ENCODE measurements around the gene SAT2. TPM values are rescaled to one million over a fixed set of nuclear protein-coding genes. Genes with fewer than 3 reads are reported as not detected.
A peak's percentile ranks its signal among the peaks of the same experiment; 100 is the strongest.

SAT2 gene
- total and polyA plus RNA-seq, 2 of the 13 experiments (the other 11 are each of a cell fraction or from before 2014, with no cell fraction given): 37.6 to 93.7 TPM

DNA sequence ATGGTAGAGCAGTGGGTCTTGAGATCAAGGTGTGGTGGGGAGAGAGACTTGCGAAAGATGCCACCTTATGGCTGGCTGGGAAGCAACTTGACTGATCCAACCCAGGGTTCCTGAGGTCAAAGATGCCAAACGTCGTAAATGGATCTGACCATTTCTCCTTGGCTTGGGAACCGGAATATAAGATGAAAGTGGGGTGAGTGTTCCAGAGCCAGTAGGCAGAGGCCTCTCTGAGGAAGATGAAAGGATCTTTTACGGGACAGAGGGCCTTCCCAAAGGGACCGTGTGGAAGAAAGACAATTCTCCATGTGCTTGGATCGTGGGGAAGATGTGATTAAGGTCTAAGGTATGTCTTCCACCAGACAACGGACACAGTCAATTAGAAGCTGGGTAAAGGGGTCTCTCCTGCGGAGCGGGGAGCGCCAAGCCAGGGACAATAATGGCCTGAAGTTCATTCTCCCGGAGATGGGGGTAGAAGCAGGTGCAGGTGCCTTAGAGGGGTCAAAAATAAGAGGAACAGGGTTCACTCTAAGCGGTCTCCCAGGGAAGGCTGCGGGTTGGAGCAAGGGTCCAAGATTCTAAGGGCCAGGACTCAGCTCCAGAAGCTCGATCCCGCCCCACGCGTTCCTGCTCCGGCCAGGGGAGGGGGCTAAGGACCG, 13.7 kb downstream of the SAT2 start:
- no peak for ATAC-seq
- Histone ChIP-seq H3K9ac (ENCODE audit: insufficient read depth, low read depth, low read length) (peak overlapping the region; percentile 88), H3K4me1 (ENCODE audit: insufficient read depth, low read length) (peaks cover 48% of the 10 kb centered on the region), H3K9me3 (ENCODE audit: low read length) (no peaks in the 10 kb centered on the region), H3K4me2 (ENCODE audit: low read depth, low read length) (peak overlapping the region; percentile 90), H3K79me2 (ENCODE audit: insufficient read depth, low read length) (peaks cover 36% of the 10 kb centered on the region), H3K36me3 (replicated peaks in 1 of 2; ENCODE audit: control insufficient read depth in 1 of 2, insufficient read depth in 2 of 2, low read length in 2 of 2) (peaks cover 1 to 15% of the 10 kb centered on the region in 2 experiments; a peak in 2 of 5 replicates), H3K4me3 (replicated peaks in 1 of 3; ENCODE audit: insufficient read depth in 1 of 3, low read depth in 2 of 3, low read length in 3 of 3) (peak overlapping the region; percentile 64 to 92 (median 89)), H3K27me3 (ENCODE audit: control insufficient read depth in 1 of 2, insufficient read depth in 2 of 2, low read length in 2 of 2) (no peaks in the 10 kb centered on the region), H3K27ac (ENCODE audit: extremely low read length, insufficient read depth, low read length) (peak overlapping the region; percentile 71), H4K20me1 (ENCODE audit: insufficient read depth, low read length) (no peaks in the 10 kb centered on the region), H2AFZ (ENCODE audit: low read length) (no peak overlapping the region)
- intact Hi-C loops (cut with micrococcal nuclease; ENCODE audit: unreplicated experiment) (loop anchor here (1.0 kb wide), 1 partner anchor 31 kb away; the partner anchor contains the start of gene MPDU1), in situ Hi-C loops (cut with HindIII; ENCODE audit: extremely low pct_ligation_motif_present, low pct_unique_long_range_greater_than_20kb) (no loop called here)
- TSS peak; percentile 52 for BruUV-seq (replicated peaks)
- FAIRE-seq: no peak
- 7% methylated on average over 12 of the region's 20 CpGs for WGBS (ENCODE audit: low lambda C conversion rate)
- DNase-seq (ENCODE audit: low spot score): no peak
- CTCF ChIA-PET (ENCODE audit: low intra/inter-chr PET ratio, low total read pairs): no interaction called here
- POLR2A ChIA-PET: interaction anchor here (0.8 to 3.5 kb wide), 9 partner anchors 10 to 73 kb away, joined by 3 to 63 read pairs (median 16); partner anchors contain the start of genes CD68, MPDU1, SAT2 and SHBG
- TF ChIP-seq ARNTL (CRISPR knock-in tag; IDR thresholded peaks at IDR 0.05) (no peak), ELF4 (CRISPR knock-in tag; IDR thresholded peaks at IDR 0.05; ENCODE audit: borderline replicate concordance) (no peak), HDAC1 (CRISPR knock-in tag; IDR thresholded peaks at IDR 0.05) (no peak), ZNF605 (CRISPR knock-in tag; IDR thresholded peaks at IDR 0.05) (0 out of 2 replicates have a peak, but pooled peaks have one; percentile 15), HNRNPLL (IDR thresholded peaks at IDR 0.05; ENCODE audit: low read depth, low read length, poor library complexity, severe bottlenecking) (no peak), PHF20 (CRISPR knock-in tag; IDR thresholded peaks at IDR 0.05) (peak; percentile 55; the same call in 1 of the 2 replicates), ZNF780A (CRISPR knock-in tag; IDR thresholded peaks at IDR 0.05) (no peak), ZNF766 (CRISPR knock-in tag; IDR thresholded peaks at IDR 0.05; ENCODE audit: borderline replicate concordance) (no peak), ZNF614 (CRISPR knock-in tag; IDR thresholded peaks at IDR 0.05; ENCODE audit: borderline replicate concordance) (no peak; the same call in 1 of the 2 replicates), SP1 (IDR thresholded peaks at IDR 0.05) (no peak), SP1 (CRISPR knock-in tag; IDR thresholded peaks at IDR 0.05) (no peak), CEBPG (CRISPR knock-in tag; IDR thresholded peaks at IDR 0.05) (0 out of 2 replicates have a peak, but pooled peaks have one; percentile 9), FOXC1 (CRISPR knock-in tag; IDR thresholded peaks at IDR 0.05; ENCODE audit: borderline replicate concordance) (no peak)
- TF ChIP-seq, protein P1, sequence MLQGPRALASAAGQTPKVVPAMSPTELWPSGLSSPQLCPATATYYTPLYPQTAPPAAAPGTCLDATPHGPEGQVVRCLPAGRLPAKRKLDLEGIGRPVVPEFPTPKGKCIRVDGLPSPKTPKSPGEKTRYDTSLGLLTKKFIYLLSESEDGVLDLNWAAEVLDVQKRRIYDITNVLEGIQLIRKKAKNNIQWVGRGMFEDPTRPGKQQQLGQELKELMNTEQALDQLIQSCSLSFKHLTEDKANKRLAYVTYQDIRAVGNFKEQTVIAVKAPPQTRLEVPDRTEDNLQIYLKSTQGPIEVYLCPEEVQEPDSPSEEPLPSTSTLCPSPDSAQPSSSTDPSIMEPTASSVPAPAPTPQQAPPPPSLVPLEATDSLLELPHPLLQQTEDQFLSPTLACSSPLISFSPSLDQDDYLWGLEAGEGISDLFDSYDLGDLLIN (CRISPR knock-in tag; IDR thresholded peaks at IDR 0.05; ENCODE audit: borderline replicate concordance): no peak
- TF ChIP-seq, protein P2, sequence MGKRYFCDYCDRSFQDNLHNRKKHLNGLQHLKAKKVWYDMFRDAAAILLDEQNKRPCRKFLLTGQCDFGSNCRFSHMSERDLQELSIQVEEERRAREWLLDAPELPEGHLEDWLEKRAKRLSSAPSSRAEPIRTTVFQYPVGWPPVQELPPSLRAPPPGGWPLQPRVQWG (CRISPR knock-in tag; IDR thresholded peaks at IDR 0.05; ENCODE audit: borderline replicate concordance, low read depth): no peak
- TF ChIP-seq, protein P3, sequence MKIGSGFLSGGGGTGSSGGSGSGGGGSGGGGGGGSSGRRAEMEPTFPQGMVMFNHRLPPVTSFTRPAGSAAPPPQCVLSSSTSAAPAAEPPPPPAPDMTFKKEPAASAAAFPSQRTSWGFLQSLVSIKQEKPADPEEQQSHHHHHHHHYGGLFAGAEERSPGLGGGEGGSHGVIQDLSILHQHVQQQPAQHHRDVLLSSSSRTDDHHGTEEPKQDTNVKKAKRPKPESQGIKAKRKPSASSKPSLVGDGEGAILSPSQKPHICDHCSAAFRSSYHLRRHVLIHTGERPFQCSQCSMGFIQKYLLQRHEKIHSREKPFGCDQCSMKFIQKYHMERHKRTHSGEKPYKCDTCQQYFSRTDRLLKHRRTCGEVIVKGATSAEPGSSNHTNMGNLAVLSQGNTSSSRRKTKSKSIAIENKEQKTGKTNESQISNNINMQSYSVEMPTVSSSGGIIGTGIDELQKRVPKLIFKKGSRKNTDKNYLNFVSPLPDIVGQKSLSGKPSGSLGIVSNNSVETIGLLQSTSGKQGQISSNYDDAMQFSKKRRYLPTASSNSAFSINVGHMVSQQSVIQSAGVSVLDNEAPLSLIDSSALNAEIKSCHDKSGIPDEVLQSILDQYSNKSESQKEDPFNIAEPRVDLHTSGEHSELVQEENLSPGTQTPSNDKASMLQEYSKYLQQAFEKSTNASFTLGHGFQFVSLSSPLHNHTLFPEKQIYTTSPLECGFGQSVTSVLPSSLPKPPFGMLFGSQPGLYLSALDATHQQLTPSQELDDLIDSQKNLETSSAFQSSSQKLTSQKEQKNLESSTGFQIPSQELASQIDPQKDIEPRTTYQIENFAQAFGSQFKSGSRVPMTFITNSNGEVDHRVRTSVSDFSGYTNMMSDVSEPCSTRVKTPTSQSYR (CRISPR knock-in tag; IDR thresholded peaks at IDR 0.05; ENCODE audit: borderline replicate concordance): no peak
- TF ChIP-seq, protein P4, sequence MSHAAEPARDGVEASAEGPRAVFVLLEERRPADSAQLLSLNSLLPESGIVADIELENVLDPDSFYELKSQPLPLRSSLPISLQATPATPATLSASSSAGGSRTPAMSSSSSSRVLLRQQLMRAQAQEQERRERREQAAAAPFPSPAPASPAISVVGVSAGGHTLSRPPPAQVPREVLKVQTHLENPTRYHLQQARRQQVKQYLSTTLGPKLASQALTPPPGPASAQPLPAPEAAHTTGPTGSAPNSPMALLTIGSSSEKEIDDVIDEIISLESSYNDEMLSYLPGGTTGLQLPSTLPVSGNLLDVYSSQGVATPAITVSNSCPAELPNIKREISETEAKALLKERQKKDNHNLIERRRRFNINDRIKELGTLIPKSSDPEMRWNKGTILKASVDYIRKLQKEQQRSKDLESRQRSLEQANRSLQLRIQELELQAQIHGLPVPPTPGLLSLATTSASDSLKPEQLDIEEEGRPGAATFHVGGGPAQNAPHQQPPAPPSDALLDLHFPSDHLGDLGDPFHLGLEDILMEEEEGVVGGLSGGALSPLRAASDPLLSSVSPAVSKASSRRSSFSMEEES (CRISPR knock-in tag; IDR thresholded peaks at IDR 0.05): no peak
- TF ChIP-seq, protein P5, sequence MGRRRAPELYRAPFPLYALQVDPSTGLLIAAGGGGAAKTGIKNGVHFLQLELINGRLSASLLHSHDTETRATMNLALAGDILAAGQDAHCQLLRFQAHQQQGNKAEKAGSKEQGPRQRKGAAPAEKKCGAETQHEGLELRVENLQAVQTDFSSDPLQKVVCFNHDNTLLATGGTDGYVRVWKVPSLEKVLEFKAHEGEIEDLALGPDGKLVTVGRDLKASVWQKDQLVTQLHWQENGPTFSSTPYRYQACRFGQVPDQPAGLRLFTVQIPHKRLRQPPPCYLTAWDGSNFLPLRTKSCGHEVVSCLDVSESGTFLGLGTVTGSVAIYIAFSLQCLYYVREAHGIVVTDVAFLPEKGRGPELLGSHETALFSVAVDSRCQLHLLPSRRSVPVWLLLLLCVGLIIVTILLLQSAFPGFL (CRISPR knock-in tag; IDR thresholded peaks at IDR 0.05): no peak

All from HepG2 (cell line).